ENCODE measurements around the gene TEDC2. TPM values are rescaled to one million over a fixed set of nuclear protein-coding genes. Genes with fewer than 3 reads are reported as not detected.
A peak's percentile ranks its signal among the peaks of the same experiment; 100 is the strongest.

The TEDC2 gene
- total and polyA plus RNA-seq, 2 of the 8 experiments (the other 6 are each of a cell fraction or from before 2014, with no cell fraction given) = 54.6 to 55.6 TPM

GRCh38 chr16:2473999-2474876 is 14.3 kb downstream of the TEDC2 start (continued):
- no peak for TF ChIP-seq CHD2 (IDR thresholded peaks at IDR 0.05; ENCODE audit: low read length)
- no peak for TF ChIP-seq CBX8 (IDR thresholded peaks at IDR 0.05; ENCODE audit: borderline replicate concordance, low read depth, low read length)
- TF ChIP-seq EGR1 (IDR thresholded peaks at IDR 0.05; ENCODE audit: borderline replicate concordance, low read depth, low read length) = no peak
- no peak for TF ChIP-seq EP300 (IDR thresholded peaks at IDR 0.05; ENCODE audit: borderline replicate concordance in 1 of 2, low read depth in 2 of 2, low read length in 2 of 2)
- no peak for TF ChIP-seq SIX5 (IDR thresholded peaks at IDR 0.05; ENCODE audit: low read depth, low read length)
- TF ChIP-seq HDAC2 (IDR thresholded peaks at IDR 0.05; ENCODE audit: borderline replicate concordance in 1 of 2, low read depth in 2 of 2, low read length in 2 of 2) = 0 out of 4 replicates have a peak, but pooled peaks of 1 of the 2 experiments have one; percentile 67
- no peak for TF ChIP-seq RFX5 (IDR thresholded peaks at IDR 0.05; ENCODE audit: borderline replicate concordance, low read depth, low read length)
- no peak for TF ChIP-seq TAF7 (optimal IDR thresholded peaks at IDR 0.05; ENCODE audit: borderline replicate concordance, low read depth, low read length)
- no peak for TF ChIP-seq SAP30 (IDR thresholded peaks at IDR 0.05; ENCODE audit: insufficient read depth, insufficient replicate concordance, low read length)
- TF ChIP-seq CREB1 (IDR thresholded peaks at IDR 0.05) = no peak
- TF ChIP-seq CTBP2 (IDR thresholded peaks at IDR 0.05; ENCODE audit: borderline replicate concordance, insufficient read depth, insufficient read length, low read length) = no peak
- no peak for TF ChIP-seq BCL11A (IDR thresholded peaks at IDR 0.05; ENCODE audit: low read depth in 2 of 2, low read length in 2 of 2)
- peak; percentile 33; the same call in 1 of the 2 replicates for TF ChIP-seq E2F6 (IDR thresholded peaks at IDR 0.05)
- no peak for TF ChIP-seq KDM1A (IDR thresholded peaks at IDR 0.05; ENCODE audit: borderline replicate concordance, low read length)
- peak; percentile 24; the same call in 1 of the 2 replicates for TF ChIP-seq PHF8 (conservative IDR thresholded peaks at IDR 0.05; ENCODE audit: low read depth, low read length)
- no peak for TF ChIP-seq POLR2A (IDR thresholded peaks at IDR 0.05; ENCODE audit: control extremely low read depth in 1 of 2, low read depth in 2 of 2, low read length in 2 of 2)
- TF ChIP-seq CHD1 (IDR thresholded peaks at IDR 0.05; ENCODE audit: low read depth, low read length) = no peak
- peak; percentile 0 to 15; a peak in 1 of 4 replicates for TF ChIP-seq RAD21 (IDR thresholded peaks at IDR 0.05 in 1 of 2, conservative IDR thresholded peaks at IDR 0.05 in 1 of 2; ENCODE audit: low read depth in 2 of 2, low read length in 2 of 2)
- TF ChIP-seq RNF2 (IDR thresholded peaks at IDR 0.05; ENCODE audit: borderline replicate concordance, low read depth, low read length, missing control alignments, poor library complexity, severe bottlenecking) = no peak
- no peak for TF ChIP-seq ZNF274 (IDR thresholded peaks at IDR 0.05; ENCODE audit: borderline replicate concordance, extremely low read depth, low read length)
